Right ventricle myocardium inferior (tissue), 1 donor: ENCODE results near the gene DCBLD2. TPM values are rescaled to one million over a fixed set of nuclear protein-coding genes. Genes with fewer than 3 reads are reported as not detected.

Experiments
- ATAC-seq: fragments of 200-7000 bp; cut with Tn5 transposase; one replicate; pipeline ENCODE4 v1.9.1; 2020; ENCODE audit warnings: mild to moderate bottlenecking, moderate library complexity
- DNase-seq: peaks from one replicate; pipeline ENCODE4 v3.0.0; 2021; ENCODE audit errors: missing footprints
- intact Hi-C: fragments of 100-400 bp; cut with DNase I; formaldehyde crosslinking; loops from one replicate; pipeline ENCODE4 v1.11.0; 2022
- total RNA-seq: library from RNA; stranded (reverse); fragmentation: NEBNext Ultra II Directional; extraction: Animal tissue kit (Norgen Biotek cat#: 25700); gene quantifications from one replicate; pipeline ENCODE4 v1.2.1, GENCODE V29; 2021
- donor health status: DM: no; HTN: yes; CAD: no; lungs with severe emphysema.

DCBLD2 gene
- total RNA-seq, 1 donor from 2014 or later: 34.7 TPM

DNA sequence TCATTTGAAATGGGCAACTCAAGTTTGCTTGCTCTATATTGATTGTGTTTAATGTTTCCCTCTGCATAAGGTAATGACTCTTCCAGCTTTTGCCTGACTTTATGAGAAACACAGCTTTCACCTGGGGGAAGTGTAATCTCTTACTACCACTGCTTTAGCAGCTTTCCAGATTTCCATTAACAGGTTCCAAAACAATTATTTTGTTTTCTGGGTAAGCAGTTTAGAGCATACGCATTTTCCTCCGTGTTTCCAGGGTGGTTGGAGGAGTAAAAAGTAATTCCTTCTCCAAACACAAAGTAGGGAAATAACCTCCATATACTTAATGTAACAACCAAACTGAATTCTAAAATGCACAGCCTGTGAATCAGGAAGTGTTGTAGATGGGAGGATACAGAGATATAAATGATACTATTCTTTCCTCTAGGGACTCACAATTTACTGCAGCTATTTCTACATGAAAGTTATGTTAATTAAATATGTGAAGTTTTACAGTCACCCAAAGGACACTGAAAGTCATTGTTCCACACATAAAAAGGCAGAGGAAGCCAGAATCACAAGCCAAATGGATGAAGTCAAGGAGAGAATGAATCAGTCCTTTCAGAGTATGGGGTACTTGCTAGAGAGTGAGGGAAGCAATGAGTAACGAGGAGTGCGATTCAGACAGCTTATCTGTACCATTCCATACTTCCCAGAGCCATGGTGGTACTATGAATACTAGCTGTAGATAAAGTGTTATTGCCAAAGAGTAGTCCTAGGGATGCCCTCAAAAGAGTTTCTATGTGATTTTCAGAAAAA is 121.8 kb downstream of the DCBLD2 start:
- DNase-seq (no peak), ATAC-seq (no peak)
- intact Hi-C loops: no loop called here

DNA sequence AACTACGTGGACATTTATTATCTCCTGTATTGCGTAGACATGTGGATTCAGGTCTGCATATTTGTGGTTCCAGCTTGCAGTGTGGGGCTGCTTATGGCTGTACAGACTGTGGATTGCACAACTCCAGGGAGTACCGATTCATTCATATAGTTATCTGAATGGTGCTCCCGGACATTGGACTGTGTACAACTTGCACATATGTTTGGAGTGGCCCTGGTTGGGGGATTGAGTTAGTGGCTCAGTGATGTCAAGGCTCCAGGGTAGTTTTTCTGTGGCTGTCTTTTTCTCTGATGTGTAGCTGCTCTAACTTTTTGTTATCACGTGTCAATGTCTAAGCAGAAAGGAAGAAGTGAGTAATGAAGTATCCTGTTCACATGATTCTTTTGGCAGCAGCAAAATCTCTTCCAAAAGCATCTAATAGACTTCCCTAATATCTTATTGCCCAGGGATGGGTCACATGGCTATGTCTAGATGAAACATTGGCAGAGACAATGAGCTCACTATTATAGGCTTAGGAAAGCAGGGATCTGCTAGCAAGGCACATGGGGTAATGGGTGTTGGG is 122.6 kb downstream of the DCBLD2 start:
- peak; percentile 49 for ATAC-seq
- DNase-seq: no peak
- intact Hi-C loops: no loop called here

DNA sequence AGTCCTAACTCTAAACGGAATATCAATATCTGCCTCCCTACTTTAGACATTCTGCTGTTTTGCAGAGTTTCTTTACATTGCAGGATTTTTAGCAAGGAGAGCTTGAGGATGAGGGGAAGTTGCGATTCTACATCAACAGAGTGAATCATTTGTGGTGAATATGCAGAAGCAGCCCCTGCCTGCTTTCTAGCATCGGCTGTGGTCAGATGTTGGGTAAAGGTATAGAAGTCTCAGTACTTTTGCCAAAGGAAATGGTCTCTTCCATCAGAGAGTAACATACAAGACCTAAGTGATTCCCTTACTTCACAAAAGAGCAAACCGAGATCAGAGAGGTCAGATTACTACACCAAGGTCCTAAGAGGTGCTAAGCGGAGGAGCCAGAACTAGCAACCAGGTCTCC is 123.1 kb downstream of the DCBLD2 start:
- DNase-seq (no peak), ATAC-seq (no peak)
- intact Hi-C loops: no loop called here

DNA sequence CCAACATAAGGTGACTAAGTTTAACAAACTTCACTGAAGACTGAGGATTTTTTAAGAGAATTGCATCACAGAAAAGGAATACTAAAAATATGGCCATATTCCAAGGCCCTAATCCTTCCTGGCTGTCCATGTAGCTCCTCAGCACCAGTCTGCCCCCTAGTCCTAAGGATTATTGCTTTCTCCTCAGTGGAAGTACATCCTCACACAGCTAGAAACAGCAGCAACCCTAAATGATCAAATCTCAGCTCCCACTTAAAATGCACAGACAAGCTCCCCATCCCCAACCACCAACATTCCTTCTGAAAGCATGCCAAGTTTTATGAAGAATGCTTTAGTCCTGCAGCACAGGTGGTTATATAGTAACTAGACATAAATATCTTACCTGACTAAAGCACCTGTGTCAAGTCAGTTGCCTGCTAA is 123.7 kb downstream of the DCBLD2 start:
- ATAC-seq (peak; percentile 33), DNase-seq (no peak)
- intact Hi-C loops: no loop called here

DNA sequence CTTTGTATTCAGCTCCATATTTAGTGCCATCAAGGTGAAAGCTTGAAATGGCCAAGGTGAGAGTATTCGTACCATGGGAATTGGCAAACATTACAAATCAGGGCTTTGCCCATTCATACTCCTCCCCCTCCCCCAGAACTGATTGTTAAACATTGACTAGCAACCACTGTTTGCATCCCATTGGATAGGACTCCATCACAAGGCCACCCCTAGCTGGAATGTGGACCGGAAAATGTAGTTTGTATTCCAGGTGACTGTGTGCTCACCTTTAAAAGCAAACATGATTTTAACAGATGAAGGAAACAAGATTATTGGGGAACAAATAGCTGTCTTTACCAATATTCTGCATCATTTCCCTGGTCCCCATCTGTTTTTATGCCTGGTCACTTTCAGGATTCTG is 124.2 kb downstream of the DCBLD2 start:
- DNase-seq (no peak), ATAC-seq (no peak)
- intact Hi-C loops: no loop called here

DNA sequence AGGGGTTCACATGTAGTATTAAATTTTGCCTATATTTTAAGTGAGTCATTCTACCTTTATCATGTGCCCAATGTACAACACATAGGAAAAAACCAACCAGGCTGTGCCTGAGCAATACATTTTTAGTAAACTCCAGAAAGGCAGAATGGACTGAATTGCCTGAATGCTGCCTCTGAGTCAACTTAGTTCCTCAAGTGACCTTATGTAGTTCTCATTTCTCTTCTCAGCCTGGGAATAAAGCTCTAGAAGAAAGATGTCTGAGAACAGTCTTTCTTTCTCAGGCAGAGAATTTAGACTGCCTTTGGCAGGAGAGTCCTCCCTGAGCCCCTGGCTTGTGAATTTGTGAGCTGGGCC is 125.4 kb downstream of the DCBLD2 start:
- ATAC-seq (no peak), DNase-seq (no peak)
- intact Hi-C loops: no loop called here

DNA sequence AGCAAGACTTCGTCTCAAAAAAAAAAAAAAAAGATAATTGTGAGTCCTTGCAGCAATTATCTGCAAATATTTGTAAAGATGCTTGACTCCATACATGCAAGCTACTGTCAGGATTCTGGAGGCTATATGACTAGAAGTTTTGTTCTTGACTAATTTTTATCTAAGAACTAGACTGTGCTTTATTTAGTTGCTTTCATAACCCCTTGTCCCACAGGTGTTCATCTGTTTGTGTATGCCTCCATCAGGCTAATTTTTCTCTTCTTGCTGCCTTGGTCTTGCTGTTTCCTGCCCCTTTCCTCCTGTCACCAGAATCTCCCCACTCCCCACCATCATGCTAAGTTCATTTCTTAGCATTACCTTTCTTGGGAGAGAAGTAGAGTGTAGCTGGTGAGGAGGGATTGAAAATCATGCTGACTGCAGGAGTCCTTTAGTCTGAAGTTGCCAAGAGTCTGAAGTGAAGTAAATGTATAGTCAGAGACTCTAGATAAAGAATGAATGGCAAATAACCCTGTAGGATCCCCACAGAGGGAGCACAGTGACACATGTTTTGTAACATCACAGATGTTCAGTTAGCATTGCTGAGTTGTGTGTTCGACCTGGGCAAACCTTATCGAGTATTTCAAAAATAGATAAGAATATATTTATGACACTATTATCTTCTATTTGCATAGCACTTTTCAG is 125.9 kb downstream of the DCBLD2 start:
- ATAC-seq (no peak), DNase-seq (no peak)
- intact Hi-C loops: no loop called here

DNA sequence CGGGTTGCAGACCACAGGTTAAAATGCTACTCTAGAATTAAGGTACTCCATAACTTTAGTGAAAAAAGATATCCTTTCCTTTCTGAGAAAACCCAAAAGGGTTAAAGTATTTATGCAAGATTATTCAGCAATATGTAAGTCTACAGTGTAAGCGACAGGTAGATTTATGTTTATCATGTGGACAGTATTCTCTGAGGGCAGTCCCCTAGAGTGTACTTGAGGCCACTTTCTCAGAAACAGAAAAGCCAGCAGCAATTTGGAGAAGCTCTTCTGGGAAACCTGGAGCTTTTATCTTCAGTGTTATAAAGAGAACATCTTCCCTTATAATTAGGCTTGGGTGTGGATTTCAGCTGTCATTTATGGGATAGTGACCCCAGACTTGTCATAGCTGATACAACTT is 129.5 kb downstream of the DCBLD2 start:
- ATAC-seq (no peak), DNase-seq (no peak)
- intact Hi-C loops: no loop called here

DNA sequence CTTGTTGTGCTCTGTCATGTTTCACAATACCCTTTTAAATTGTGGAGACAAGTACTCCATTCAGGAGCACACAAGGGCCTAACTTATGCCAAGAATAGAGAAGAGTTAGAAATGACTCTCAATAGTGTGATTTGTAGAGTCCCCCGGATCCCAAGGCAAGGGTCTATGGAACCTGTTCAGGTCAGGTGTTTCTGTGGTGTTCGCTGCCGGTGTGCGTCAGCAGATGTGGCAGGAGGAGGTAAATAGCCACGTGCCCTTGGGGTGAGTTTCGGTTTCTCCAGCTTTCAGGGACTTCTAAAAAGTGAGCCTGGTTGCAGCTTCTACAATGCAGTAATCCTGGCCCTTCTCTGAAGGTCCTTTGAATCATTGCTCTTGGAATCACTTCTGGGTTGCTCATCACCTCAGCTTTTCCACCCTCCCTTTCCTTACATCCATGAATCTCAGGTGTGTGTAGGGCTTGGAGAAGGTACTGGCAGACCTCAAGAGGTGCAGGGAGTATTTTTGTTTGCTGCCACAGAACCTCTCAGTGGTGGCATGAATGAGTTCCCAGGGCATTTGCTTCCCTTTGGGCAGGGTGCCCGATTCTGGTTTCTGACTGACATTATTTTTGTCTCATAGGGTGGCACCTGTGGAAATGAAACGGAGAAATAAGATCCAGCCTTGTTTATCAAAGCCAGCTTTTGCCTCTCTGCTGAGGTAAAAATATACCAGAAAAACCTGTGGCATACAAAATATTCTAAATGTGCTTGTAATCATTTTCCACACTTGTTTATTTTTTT is 131.0 kb downstream of the DCBLD2 start:
- intact Hi-C loops: loop anchor here (2.0 kb wide), 1 partner anchor 38 kb away; no protein-coding TSS in a partner anchor
- DNase-seq (no peak), ATAC-seq (peak; percentile 44)

DNA sequence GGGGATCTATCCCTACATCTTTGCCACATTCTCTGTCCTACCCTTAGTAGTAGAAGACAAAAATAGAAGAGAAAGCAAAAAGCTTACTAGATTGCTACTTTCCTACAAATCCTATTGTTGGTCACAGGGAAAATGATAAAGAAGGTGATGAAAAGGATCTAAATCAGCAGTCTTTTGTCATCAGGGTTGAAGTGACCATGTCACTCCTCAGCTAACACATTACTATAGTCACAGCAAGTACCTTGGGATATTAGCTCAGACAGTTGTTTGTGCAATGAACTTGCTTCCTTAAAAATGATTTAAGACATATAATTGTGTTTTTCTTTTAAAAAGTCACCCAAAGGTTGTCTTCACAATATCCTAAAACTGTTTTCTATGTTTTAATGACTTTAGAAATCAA is 132.0 kb downstream of the DCBLD2 start:
- ATAC-seq (peak; percentile 42), DNase-seq (no peak)
- intact Hi-C loops: no loop called here

DNA sequence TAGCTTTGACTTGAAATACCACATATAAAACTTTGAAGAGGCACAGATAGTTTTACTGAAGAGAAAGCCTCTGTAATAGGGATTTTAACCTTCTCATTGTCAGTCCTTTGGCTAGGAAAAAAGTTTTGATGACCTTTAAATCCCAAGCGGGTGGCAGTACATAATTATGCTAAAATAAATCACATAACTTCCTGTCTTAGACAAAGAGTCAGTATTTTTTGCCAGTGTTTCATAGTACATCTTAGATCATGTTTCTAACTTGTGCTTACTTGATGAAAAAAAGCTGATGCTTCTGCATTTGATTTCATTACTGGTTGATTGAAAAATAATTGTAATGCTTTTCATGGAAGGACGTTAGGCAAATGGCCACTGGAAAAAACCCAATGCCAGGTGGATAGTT is 132.5 kb downstream of the DCBLD2 start:
- DNase-seq (no peak), ATAC-seq (no peak)
- intact Hi-C loops: no loop called here

DNA sequence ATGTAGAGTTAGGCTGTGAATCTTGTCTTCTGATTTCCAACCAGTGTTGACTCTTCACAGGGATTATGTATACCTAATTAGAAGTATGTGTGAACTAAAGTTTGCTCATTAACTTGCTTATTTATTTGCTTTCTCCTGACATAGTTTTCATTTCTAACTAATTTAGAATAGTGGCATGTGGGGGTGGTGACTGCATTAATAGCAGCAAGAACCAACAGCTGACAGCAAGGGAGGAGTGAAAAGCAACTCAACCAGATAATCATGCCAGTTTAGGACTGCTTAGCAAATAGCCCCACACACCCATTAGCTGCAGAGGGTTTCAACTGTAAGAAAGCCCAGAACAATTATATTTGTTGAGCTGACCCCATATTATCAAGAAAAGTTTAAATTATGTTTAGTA is 134.6 kb downstream of the DCBLD2 start:
- ATAC-seq (no peak), DNase-seq (no peak)
- intact Hi-C loops: no loop called here

DNA sequence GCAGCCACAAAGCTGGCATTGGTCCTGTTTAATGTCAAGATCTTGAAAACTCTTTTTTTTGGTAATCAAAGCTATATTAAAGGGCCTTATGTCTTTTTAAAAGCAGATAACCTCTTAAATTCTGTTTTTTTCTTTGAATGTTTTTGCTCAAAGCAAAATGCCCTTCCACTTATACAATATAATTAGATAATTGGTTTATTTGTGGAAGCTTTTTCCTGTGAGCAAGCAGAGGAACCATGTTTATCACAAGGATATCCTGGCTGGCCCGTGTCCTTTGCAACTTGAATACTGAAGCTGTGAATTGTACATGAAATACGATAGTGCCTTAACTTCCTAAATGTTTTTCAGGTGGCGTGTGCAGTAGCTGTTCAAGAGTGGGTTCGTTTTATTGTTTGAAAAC is 135.8 kb downstream of the DCBLD2 start:
- intact Hi-C loops: no loop called here
- DNase-seq (no peak), ATAC-seq (no peak)

DNA sequence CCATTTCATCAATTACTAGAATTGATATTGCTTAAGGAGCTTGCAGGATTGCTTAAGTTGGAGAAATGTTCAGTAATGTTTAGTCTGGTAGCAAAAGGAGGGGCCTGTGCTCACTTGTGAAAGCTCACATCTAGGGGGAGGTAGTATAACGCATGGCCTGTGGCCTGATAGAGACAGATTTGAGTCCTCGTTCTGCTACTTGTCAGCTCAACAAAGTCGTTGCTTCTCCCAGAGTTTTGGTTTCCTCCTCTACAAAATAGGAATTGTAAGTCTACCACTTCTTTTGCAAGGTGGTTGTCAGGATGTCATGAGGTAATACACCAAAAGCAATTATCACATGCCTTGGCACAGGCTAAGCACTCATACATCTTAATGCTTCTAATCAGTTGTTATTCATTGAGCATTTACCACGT is 137.0 kb downstream of the DCBLD2 start:
- no peak for DNase-seq
- no peak for ATAC-seq

DNA sequence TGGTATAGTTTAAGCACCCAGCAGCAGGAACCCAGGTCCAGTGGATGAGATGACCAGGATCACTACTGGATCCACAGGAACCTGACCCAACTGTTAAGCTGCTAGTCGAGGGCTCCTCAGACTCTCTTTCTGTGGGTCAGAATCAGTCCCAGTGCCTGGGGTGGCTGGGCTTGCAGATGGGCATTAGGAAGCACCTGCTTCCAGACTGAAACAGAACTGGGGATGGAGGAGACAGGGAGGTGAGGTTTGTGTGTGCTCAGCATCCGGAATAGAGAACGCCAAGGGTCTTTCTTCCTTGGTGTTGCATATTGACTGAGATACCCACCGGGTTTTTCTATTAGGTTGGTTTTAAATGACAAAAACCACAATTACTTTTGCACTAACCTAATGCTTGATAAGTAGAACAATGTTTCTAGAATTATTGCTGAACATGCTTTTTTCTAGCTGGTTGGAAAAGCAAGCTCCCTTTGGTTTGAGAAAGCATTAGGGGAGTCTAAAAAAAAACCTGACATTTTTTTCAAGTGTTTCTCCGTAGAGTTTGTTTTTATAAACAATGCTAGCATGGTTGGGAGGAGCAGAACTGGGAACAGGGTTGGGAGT is 137.6 kb downstream of the DCBLD2 start:
- intact Hi-C loops: no loop called here
- DNase-seq: no peak
- no peak for ATAC-seq

More for the DNA sequence above, 137.0 kb downstream of the DCBLD2 start:
- intact Hi-C loops: no loop called here

DNA sequence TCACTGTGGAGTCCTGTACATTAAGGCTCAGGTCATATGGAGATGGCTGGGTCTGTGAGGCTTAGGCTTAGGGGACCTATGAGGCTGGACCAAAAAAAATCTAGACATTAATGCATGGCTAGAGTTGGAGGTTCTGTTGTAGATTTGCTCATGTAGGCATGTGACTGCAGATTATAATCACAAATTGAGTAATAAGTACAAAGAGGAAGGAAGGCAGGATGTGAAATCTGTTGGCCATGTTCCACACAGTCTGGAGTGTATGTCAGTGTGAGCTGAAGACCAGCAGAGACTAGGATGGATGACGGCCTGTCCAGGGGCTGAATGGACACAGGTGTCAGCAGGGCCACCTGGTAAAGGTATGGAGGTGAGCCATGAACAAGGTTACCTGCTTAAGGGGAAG is 138.4 kb downstream of the DCBLD2 start, which contains the start of gene ST3GAL6:
ST3GAL6 (plus strand) TSS at position 265 of the 400 bp plus-strand sequence. CDS start 5,101 bp downstream, outside the sequence.
- intact Hi-C loops: no loop called here
- no peak for ATAC-seq
- DNase-seq: no peak

DNA sequence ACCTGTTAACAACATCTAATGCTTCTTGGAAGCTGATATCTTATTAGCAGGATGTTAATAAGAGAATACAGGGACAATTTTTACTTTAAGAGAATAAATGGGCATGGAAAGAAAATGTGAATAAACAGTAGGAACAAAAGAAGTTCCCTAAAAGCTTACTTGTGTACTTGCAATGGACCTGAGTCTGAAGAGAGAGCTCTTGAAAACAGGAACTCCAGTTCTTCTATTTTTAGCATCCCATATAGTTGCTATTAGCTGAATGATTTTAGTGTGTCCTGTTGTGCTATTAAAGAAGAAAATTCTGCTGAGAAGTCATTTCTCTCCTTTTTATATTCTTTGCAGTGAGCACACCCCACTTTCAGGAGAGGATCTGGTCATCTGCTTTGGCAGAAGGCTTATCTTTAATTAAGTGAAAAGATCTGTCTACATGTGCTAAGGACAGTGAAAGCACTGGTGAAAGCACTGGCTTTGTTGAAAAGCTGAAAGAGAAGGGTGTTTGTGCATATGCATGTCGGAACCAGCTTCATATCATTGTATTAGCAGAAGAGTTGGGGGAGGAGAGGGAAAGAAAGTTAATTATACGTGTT is 139.8 kb downstream of the DCBLD2 start:
- intact Hi-C loops: no loop called here
- peak; percentile 43 for ATAC-seq
- DNase-seq: no peak

DNA sequence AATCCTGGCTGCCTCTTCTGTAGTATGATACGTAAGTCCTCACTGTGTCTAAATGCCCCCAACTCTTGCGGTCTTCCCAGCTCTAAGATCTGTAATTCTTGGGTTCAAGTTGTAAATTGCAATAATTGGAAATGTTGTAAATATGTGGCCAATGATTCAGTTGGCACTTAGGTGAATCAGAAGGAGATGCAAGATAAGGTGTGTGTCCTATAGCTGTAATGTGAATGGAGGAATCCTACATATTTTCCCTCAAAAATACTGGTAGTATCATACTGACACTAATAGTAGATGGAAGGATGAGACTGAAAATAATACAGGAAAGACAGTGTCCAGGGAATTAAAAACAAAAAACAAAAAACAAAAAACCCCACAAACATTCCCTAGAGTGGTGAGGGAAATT is 141.9 kb downstream of the DCBLD2 start:
- ATAC-seq (no peak), DNase-seq (no peak)
- intact Hi-C loops: no loop called here

DNA sequence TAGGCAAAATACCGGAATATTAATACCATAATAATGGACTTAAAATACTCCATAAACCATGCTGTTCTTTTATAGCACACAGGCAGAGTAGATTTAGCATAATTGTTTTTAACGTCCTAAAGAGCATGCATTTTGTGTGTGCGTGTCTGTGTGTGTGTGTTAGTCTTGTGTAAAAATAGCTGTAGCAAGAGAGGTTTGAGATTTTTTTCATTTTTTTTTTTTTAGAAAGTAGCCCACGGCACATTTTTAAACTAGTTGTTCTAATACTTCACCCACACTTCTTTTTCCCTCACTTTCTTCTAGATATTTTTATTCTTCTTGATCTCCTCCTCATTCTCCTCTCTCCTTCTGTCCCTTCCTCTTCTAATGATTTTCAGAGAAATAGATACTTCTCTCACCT is 145.9 kb downstream of the DCBLD2 start:
- no peak for DNase-seq
- intact Hi-C loops: no loop called here
- ATAC-seq: no peak
